T-cell (primary cell): Measurements from ENCODE around the gene KCNK18. TPM values are rescaled to one million over a fixed set of nuclear protein-coding genes. Genes with fewer than 3 reads are reported as not detected.

ENCODE experiments used
- ATAC-seq, 4 experiments: fragments of 200-7000 bp in 3 of 4; fragments of 150-1000 bp in 1 of 4; cut with Tn5 transposase; replicated peaks in 1 of 4; 1 replicate in 3 of 4; 2 replicates in 1 of 4; pipeline ENCODE4 v1.10.0; 2021; ENCODE audit warnings: moderate library complexity in 3 of 4, mild to moderate bottlenecking in 2 of 4, moderate number of reproducible peaks in 1 of 4
- CTCF ChIA-PET, 2 donors: fragments of 300-600 bp; sonication (Branson Sonifier 250); formaldehyde crosslinking; loops; one replicate each; lab custom pipeline; 2022; ENCODE audit warnings: antibody characterized with exemption in 2 of 2; lab: Charles Lee
- POLR2A ChIA-PET, 2 donors: fragments of 300-600 bp; sonication (Branson Sonifier 250); formaldehyde crosslinking; loops; one replicate each; lab custom pipeline; 2022; ENCODE audit warnings: antibody characterized with exemption in 2 of 2; lab: Charles Lee
- DNase-seq, 35 experiments: peaks; one replicate each; pipeline versions ENCODE4 v3.0.0 to v3.0.0-alpha.2; 2013 to 2023
- H3K27ac ChIP-seq: one replicate; pipeline ENCODE4 v1.5.1; 2013; ENCODE audit warnings: low read length
- H3K27me3 ChIP-seq, 2 experiments: replicated peaks in 1 of 2; 1 replicate in 1 of 2; 2 replicates in 1 of 2; pipeline versions ENCODE4 v1.6.1 to v1.7.0; 2013; ENCODE audit warnings: low read length in 1 of 2, mixed read lengths in 1 of 2; ENCODE audit not compliant: control insufficient read depth in 2 of 2, insufficient read depth in 2 of 2; ENCODE audit errors: extremely low read depth in 1 of 2
- H3K36me3 ChIP-seq, 2 donors: 1 replicate in 1 of 2; 2 replicates in 1 of 2; pipeline versions ENCODE4 v1.6.1 to v1.7.0; 2013; ENCODE audit warnings: low read length in 1 of 2; ENCODE audit not compliant: control insufficient read depth in 2 of 2, insufficient read depth in 1 of 2; ENCODE audit errors: extremely low read depth in 1 of 2
- H3K4me1 ChIP-seq, 2 experiments: 1 replicate in 1 of 2; 2 replicates in 1 of 2; pipeline versions ENCODE4 v1.6.1 to v1.7.0; 2013; ENCODE audit warnings: low read length in 2 of 2, mixed read lengths in 1 of 2; ENCODE audit not compliant: insufficient read depth in 2 of 2, control insufficient read depth in 1 of 2; ENCODE audit errors: extremely low read depth in 1 of 2
- H3K4me3 ChIP-seq, 2 donors: 1 replicate in 1 of 2; 2 replicates in 1 of 2; pipeline versions ENCODE4 v1.5.1 to v1.7.0; 2013; ENCODE audit warnings: mild to moderate bottlenecking in 2 of 2, low read length in 1 of 2, moderate library complexity in 1 of 2; ENCODE audit not compliant: control insufficient read depth in 1 of 2; ENCODE audit errors: extremely low read depth in 1 of 2
- H3K9me3 ChIP-seq: 2 replicates; pipeline ENCODE4 v1.7.0; 2013
- H3K27ac Mint-ChIP-seq, 2 donors: one replicate each; pipeline ENCODE4 v1.8.0; 2020 to 2021; ENCODE audit warnings: mild to moderate bottlenecking in 2 of 2, mixed read lengths in 2 of 2
- H3K27me3 Mint-ChIP-seq, 2 donors: one replicate each; pipeline ENCODE4 v1.8.0; 2021 to 2022; ENCODE audit warnings: mixed read lengths in 2 of 2
- H3K36me3 Mint-ChIP-seq: one replicate; pipeline ENCODE4 v1.8.0; 2021; ENCODE audit warnings: mixed read lengths
- H3K4me1 Mint-ChIP-seq, 3 donors: one replicate each; pipeline ENCODE4 v1.8.0; 2020 to 2022; ENCODE audit warnings: mixed read lengths in 3 of 3, mild to moderate bottlenecking in 1 of 3
- H3K4me3 Mint-ChIP-seq, 3 donors: one replicate each; pipeline ENCODE4 v1.8.0; 2020 to 2022; ENCODE audit warnings: mild to moderate bottlenecking in 3 of 3, mixed read lengths in 3 of 3, moderate library complexity in 3 of 3
- H3K9me3 Mint-ChIP-seq, 3 donors: one replicate each; pipeline ENCODE4 v1.8.0; 2020 to 2022; ENCODE audit warnings: mixed read lengths in 3 of 3
- WGBS: methylation state at CpG from one replicate; pipeline ENCODE4 v1.1.5; 2013; ENCODE audit warnings: missing lambda C conversion rate; ENCODE audit not compliant: insufficient coverage; 5-methylcytosine and 5-hydroxymethylcytosine counted together
- total RNA-seq, 35 experiments: library from RNA in 6 of 35; stranded (reverse) in 6 of 35; fragments of 120-200 nt in 1 of 35; gene quantifications; one replicate each; pipeline versions ENCODE4 v1.2.1 to v1.2.4 and lab custom pipeline; 2013 to 2026

Gene KCNK18
- total RNA-seq, 5 donors from 2014 or later (not counting 1 experiment from before 2014, with no cell fraction given): not detected

DNA sequence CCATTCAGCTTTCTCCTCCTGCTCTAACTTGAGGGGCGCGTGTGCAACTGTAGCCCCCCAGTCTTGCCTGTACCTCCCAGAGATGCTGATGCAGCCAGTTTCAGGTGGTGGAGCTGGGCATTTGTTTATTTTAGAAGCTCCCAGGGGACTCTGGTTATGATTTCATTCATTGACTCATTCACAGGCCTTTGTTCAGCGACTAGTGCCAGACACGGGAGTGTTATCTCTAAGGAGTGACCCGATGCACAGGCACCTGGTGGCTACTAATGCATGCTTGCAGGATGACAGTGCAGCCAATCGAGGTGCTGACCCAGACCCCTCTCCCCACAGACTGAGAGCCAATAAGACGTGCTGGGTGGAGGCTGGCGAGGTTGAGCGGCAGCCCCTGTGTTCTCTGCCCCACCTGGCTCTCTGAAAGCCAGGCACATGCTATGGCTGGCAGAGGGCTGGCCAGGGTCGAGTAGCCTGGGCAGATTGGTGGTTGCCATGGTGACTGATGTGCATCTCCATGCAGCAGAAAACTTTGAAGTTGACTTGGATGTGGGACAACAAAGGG lies 23.9 kb downstream of the KCNK18 start:
- no peak overlapping the region for H3K4me3 Mint-ChIP-seq
- ChIA-PET POLR2A (no interaction called here), CTCF (no interaction called here)
- H3K27ac Mint-ChIP-seq: no peak overlapping the region
- no peaks in the 10 kb centered on the region for H3K36me3 ChIP-seq
- DNase-seq (no peak), ATAC-seq (no peak)
- H3K27ac ChIP-seq: no peak overlapping the region
- no peaks in the 10 kb centered on the region for H3K9me3 ChIP-seq
- peaks cover 2 to 43% of the 10 kb centered on the region in 2 experiments for H3K27me3 ChIP-seq
- no peaks in the 10 kb centered on the region for H3K9me3 Mint-ChIP-seq
- 77% methylated on average over 8 of the region's 10 CpGs for WGBS
- peaks cover 6 to 11% (median 9%) of the 10 kb centered on the region in 3 donors for H3K4me1 Mint-ChIP-seq
- no peaks in the 10 kb centered on the region for H3K36me3 Mint-ChIP-seq
- H3K27me3 Mint-ChIP-seq: peaks cover 3 to 24% of the 10 kb centered on the region in 2 donors
- H3K4me1 ChIP-seq: peaks cover 2 to 14% of the 10 kb centered on the region in 2 experiments
- no peak overlapping the region for H3K4me3 ChIP-seq

DNA sequence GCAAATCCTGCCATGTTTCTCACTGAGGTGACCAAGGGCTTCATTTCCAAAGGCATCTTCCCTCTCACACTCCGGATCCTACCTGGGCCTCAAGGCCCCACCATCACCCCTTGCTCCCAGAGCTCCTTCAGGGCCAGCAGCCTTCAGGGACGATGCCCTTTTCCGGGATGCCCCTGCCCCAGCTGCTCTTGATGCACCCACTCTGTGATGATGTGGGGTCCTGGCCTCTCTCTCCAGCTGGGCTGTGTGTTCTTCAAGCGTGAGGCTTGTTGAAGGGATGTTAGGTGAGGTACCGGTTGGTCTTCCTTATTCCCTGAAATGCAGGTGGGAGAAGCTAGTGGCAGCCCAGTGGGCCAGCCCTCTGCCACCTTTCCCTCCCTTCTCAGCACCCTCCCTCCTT lies 25.3 kb downstream of the KCNK18 start:
- Mint-ChIP-seq H3K27me3 (peaks cover 11 to 26% of the 10 kb centered on the region in 2 donors), H3K4me3 (no peak overlapping the region), H3K9me3 (no peaks in the 10 kb centered on the region), H3K36me3 (no peaks in the 10 kb centered on the region), H3K27ac (no peak overlapping the region), H3K4me1 (peaks cover 0 to 1% (median 1%) of the 10 kb centered on the region in 3 donors)
- POLR2A ChIA-PET: no interaction called here
- WGBS: 66% methylated on average over 2 of the region's 5 CpGs
- CTCF ChIA-PET: no interaction called here
- Histone ChIP-seq H3K36me3 (no peaks in the 10 kb centered on the region), H3K4me3 (no peak overlapping the region), H3K4me1 (peaks cover 0 to 1% of the 10 kb centered on the region in 2 experiments), H3K9me3 (no peaks in the 10 kb centered on the region), H3K27ac (no peak overlapping the region), H3K27me3 (peaks cover under 1 to 37% of the 10 kb centered on the region in 2 experiments)
- DNase-seq (no peak), ATAC-seq (no peak)

DNA sequence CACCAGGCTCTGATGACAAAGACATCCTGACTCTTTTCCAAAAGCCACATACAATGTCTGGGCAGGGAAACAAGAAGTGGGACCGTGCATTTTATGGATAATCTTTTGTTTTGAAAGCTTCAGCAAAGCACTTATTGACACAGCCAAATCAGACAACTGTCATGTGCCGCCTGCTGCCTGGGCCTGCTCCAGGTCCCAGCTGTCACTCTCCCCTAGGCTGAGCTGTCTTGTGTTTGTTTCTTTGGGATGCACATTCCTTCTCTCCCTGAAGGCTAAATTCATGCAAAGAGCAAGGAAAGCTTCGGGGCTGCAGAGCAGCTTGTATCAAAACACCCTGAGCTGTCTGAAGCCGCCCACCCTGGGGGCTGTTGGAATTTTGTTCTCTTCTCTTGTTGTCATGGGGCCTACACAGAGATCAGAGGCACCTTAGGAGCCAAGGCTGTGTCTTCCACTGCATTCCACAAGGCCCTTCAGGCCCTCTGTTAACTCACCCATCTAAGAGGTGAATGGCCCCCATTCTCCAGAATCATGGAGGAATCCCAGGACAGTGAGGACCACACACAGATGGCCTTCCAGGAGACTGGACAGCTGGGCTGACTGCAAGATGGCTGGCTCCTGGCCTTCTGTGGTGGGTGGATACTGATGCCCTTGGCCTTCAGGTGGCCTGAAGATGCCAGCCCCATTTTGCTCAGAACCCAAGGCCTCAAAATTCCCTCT lies 25.8 kb downstream of the KCNK18 start:
- Mint-ChIP-seq H3K4me1 (no peaks in the 10 kb centered on the region), H3K36me3 (no peaks in the 10 kb centered on the region), H3K4me3 (no peak overlapping the region), H3K27me3 (peaks cover 16 to 24% of the 10 kb centered on the region in 2 donors), H3K27ac (no peak overlapping the region), H3K9me3 (no peaks in the 10 kb centered on the region)
- no peak for ATAC-seq
- Histone ChIP-seq H3K36me3 (no peaks in the 10 kb centered on the region), H3K27me3 (peaks cover 0 to 38% of the 10 kb centered on the region in 2 experiments), H3K4me3 (no peak overlapping the region), H3K4me1 (no peaks in the 10 kb centered on the region), H3K9me3 (no peaks in the 10 kb centered on the region), H3K27ac (no peak overlapping the region)
- POLR2A ChIA-PET: no interaction called here
- WGBS: 77% methylated on average over 2 of the region's 4 CpGs
- no peak for DNase-seq
- CTCF ChIA-PET: interaction anchor here in 1 of 2 donors (0.5 kb wide), 1 partner anchor 429 kb away, joined by 3 read pairs; no protein-coding TSS in a partner anchor

DNA sequence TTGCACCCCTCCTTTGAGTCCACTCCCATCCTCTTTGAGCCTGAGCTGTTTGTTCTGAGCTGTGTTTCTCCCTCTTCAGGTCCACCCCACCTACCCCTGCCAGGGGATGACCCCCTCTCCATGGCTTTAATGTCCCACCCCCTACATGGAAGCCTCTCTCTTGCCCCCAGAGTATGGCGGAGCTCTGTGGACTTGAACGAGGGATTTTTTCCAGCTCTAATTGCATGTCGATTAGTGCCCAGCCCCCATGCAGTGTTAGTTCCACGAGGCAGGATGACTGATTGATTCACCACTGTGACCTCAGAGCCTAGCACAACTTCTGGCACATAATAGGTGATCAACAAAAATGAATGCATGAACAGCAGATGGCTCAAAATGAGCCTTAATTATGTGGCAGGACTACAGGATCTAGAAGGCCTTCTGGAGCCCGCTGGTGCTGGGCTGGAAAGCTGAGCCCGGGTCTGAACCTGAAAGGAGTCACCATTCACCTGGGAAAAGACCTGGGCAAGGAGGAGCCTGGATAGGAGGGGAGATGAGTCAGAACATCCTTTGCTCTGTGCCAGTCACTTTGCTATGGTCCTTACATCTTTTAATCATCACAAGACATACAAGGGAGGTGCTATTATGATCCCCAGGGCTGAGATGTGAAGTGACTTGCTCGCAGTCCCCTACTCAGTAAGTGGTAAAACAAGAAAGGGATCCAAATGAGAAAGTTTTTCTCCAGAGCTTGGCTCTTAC lies 26.6 kb downstream of the KCNK18 start:
- H3K27me3 Mint-ChIP-seq: peaks cover 23 to 24% of the 10 kb centered on the region in 2 donors
- no peaks in the 10 kb centered on the region for H3K4me1 Mint-ChIP-seq
- peaks cover 0 to 37% of the 10 kb centered on the region in 2 experiments for H3K27me3 ChIP-seq
- no peak for ATAC-seq
- H3K4me3 Mint-ChIP-seq: no peak overlapping the region
- 40% methylated on average over 2 of the region's 7 CpGs for WGBS
- H3K27ac Mint-ChIP-seq: no peak overlapping the region
- no peaks in the 10 kb centered on the region for H3K9me3 Mint-ChIP-seq
- no peaks in the 10 kb centered on the region for H3K36me3 Mint-ChIP-seq
- DNase-seq: no peak
- no peak overlapping the region for H3K27ac ChIP-seq
- no peak overlapping the region for H3K4me3 ChIP-seq
- H3K36me3 ChIP-seq: no peaks in the 10 kb centered on the region
- POLR2A ChIA-PET: no interaction called here
- CTCF ChIA-PET: interaction anchor here in 1 of 2 donors (0.5 kb wide), 1 partner anchor 430 kb away, joined by 3 read pairs; no protein-coding TSS in a partner anchor
- H3K4me1 ChIP-seq: no peaks in the 10 kb centered on the region
- no peaks in the 10 kb centered on the region for H3K9me3 ChIP-seq

DNA sequence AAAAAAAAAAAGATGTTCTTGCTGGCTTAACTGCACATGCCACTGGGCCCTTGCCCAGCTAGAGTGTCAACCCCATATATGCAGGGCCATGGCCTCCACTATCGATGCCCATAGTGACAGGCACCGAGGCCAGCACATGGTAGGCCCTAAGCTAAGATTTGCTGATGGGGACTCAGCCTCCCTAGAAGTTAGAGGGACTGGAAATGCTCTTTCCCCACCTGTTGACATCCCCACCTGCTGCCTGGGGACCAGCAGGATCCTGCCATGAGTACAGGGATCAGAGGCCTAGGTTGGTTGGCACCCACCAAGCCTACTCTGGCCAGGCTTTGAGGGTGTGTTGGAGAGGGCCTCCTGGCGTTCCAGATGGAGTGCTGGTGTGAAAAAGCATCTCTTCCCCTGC lies 27.6 kb downstream of the KCNK18 start:
- H3K36me3 ChIP-seq: no peaks in the 10 kb centered on the region
- CTCF ChIA-PET: interaction anchor here in 1 of 2 donors (1.6 kb wide), 1 partner anchor 8 kb away, joined by 6 read pairs; no protein-coding TSS in a partner anchor
- H3K27me3 ChIP-seq: peaks cover 0 to 30% of the 10 kb centered on the region in 2 experiments
- Mint-ChIP-seq H3K27ac (no peak overlapping the region), H3K4me3 (no peak overlapping the region), H3K4me1 (no peaks in the 10 kb centered on the region), H3K9me3 (no peaks in the 10 kb centered on the region), H3K27me3 (peaks cover 29 to 34% of the 10 kb centered on the region in 2 donors), H3K36me3 (no peaks in the 10 kb centered on the region)
- H3K4me1 ChIP-seq: no peaks in the 10 kb centered on the region
- no CpG with 5 or more reads among the region's 3 CpGs for WGBS
- no peaks in the 10 kb centered on the region for H3K9me3 ChIP-seq
- H3K27ac ChIP-seq: no peak overlapping the region
- DNase-seq: no peak
- POLR2A ChIA-PET: no interaction called here
- ATAC-seq: no peak
- H3K4me3 ChIP-seq: no peak overlapping the region

DNA sequence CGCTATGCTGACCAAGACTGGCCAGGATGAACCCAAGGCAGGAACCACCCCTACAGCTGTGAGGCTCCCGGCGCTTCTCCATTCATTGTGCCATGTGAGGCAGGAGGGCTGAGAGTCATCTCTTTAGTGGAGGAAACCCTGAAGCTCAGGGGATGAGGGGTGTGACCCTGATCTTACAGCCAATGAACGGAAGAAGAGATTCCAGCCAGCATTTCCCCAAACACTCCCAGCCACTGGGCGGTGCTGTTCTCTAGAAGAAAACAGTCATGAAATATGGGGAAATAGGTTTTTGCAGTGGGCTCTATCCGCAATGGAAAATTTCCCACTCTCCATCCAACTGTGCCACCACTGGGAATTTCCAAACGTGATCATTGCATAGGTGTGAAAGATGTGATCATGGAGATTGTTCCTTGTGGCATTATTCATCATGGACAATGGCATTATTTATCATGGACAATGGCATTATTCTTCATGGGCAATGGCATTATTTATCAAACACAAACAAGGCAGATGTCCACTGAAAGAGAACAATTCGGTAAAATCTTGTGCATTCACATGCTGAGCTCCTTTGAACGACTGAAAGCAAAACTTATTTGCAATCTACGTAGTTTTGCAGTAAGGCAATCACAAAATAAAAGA lies 29.6 kb downstream of the KCNK18 start:
- Histone ChIP-seq H3K4me1 (no peaks in the 10 kb centered on the region), H3K27ac (no peak overlapping the region), H3K9me3 (no peaks in the 10 kb centered on the region), H3K27me3 (peaks cover 0 to 31% of the 10 kb centered on the region in 2 experiments), H3K4me3 (no peak overlapping the region), H3K36me3 (no peaks in the 10 kb centered on the region)
- Mint-ChIP-seq H3K27me3 (peaks cover 46 to 53% of the 10 kb centered on the region in 2 donors), H3K36me3 (no peaks in the 10 kb centered on the region), H3K9me3 (peaks cover 0 to 4% (median 0%) of the 10 kb centered on the region in 3 donors), H3K27ac (no peak overlapping the region), H3K4me3 (no peak overlapping the region), H3K4me1 (no peaks in the 10 kb centered on the region)
- no peak for ATAC-seq
- whole genome bisulfite sequencing: no CpG with 5 or more reads among the region's 10 CpGs
- ChIA-PET CTCF (interaction anchor here in 1 of 2 donors (1.6 kb wide), 1 partner anchor 10 kb away, joined by 6 read pairs; no protein-coding TSS in a partner anchor), POLR2A (no interaction called here)
- peak in 3 of 35 experiments; percentile 12 to 18 (median 16) for DNase-seq
